ENCODE data around the gene KCNMB4.

Gene KCNMB4

GRCh38 chr12:70365648-70366518 is at the start of gene KCNMB4:
Gene KCNMB4, plus strand, starts transcription at chr12:70366290. Its CDS starts 445 bp downstream, at chr12:70366735.
- peak; percentile 81 for DNase-seq

GRCh38 chr12:70317781-70318180 is 48.3 kb upstream of the KCNMB4 start:
- DNase-seq, result no peak

- no peak for DNase-seq
Measured at GRCh38 chr12:70319605-70320004, 46.5 kb upstream of the KCNMB4 start.

GRCh38 chr12:70321191-70321590 is 44.9 kb upstream of the KCNMB4 start:
- no peak for DNase-seq

GRCh38 chr12:70327541-70327940 is 38.5 kb upstream of the KCNMB4 start:
- DNase-seq, result no peak

- DNase-seq, result no peak
Measured at GRCh38 chr12:70329728-70330127, 36.4 kb upstream of the KCNMB4 start.

- DNase-seq, result no peak
Measured at GRCh38 chr12:70330158-70330557, 35.9 kb upstream of the KCNMB4 start.

GRCh38 chr12:70332236-70332635 is 33.9 kb upstream of the KCNMB4 start:
- no peak for DNase-seq

GRCh38 chr12:70334742-70335141 is 31.3 kb upstream of the KCNMB4 start:
- no peak for DNase-seq

- DNase-seq, result no peak
Measured at GRCh38 chr12:70338531-70338930, 27.6 kb upstream of the KCNMB4 start.

GRCh38 chr12:70351076-70351475 is 15.0 kb upstream of the KCNMB4 start:
- DNase-seq, result no peak

- no peak for DNase-seq
Measured at GRCh38 chr12:70353780-70354660, 12.1 kb upstream of the KCNMB4 start.

GRCh38 chr12:70354787-70355186 is 11.3 kb upstream of the KCNMB4 start:
- no peak for DNase-seq

GRCh38 chr12:70355972-70356371 is 10.1 kb upstream of the KCNMB4 start:
- DNase-seq, result no peak

GRCh38 chr12:70359458-70360197 is 6.5 kb upstream of the KCNMB4 start:
- no peak for DNase-seq

GRCh38 chr12:70360218-70360617 is 5.9 kb upstream of the KCNMB4 start:
- DNase-seq, result no peak

GRCh38 chr12:70364695-70365397 is 1.2 kb upstream of the KCNMB4 start:
- no peak for DNase-seq

GRCh38 chr12:70365398-70365647 is 767 bp upstream of the KCNMB4 start:
- no peak for DNase-seq

- peak; percentile 54 for DNase-seq
Measured at GRCh38 chr12:70366581-70367257, 629 bp downstream of the KCNMB4 start.

GRCh38 chr12:70367258-70368141 is 1.4 kb downstream of the KCNMB4 start:
- DNase-seq, result no peak

GRCh38 chr12:70372881-70373280 is 6.8 kb downstream of the KCNMB4 start:
- no peak for DNase-seq

Data from activated CD4-positive, CD25-positive, alpha-beta regulatory T cell treated with anti-CD3 and anti-CD28 coated beads, Interleukin-2, amount 50 U/mL, for 72 hours (primary cell).